ENCODE measurements around the gene UNC13C. TPM values are rescaled to one million over a fixed set of nuclear protein-coding genes. Genes with fewer than 3 reads are reported as not detected.

Gene UNC13C
- total and polyA plus RNA-seq, 2 experiments from 2014 or later, result 0.92 to 10.3 TPM

- Histone ChIP-seq H3K4me3 (no peak overlapping the region), H3K9me3 (ENCODE audit: low read depth) (no peaks in the 10 kb centered on the region), H3K27ac (no peak overlapping the region), H3K36me3 (replicated peaks; ENCODE audit: insufficient read depth, low read depth) (no peaks in the 10 kb centered on the region), H3K4me2 (no peak overlapping the region), H2AFZ (no peak overlapping the region), H3K27me3 (no peaks in the 10 kb centered on the region), H4K20me1 (ENCODE audit: insufficient read depth, poor library complexity, severe bottlenecking) (no peaks in the 10 kb centered on the region), H3K4me1 (ENCODE audit: insufficient read depth) (no peaks in the 10 kb centered on the region), H3K79me2 (no peaks in the 10 kb centered on the region), H3K9me2 (replicated peaks; ENCODE audit: insufficient read depth) (no peaks in the 10 kb centered on the region)
- DNase-seq (ENCODE audit: low spot score), result no peak
- 62% methylated on average over 2 of the region's 2 CpGs for WGBS (ENCODE audit: low lambda C conversion rate, missing lambda C conversion rate)
- TF ChIP-seq, protein P1, sequence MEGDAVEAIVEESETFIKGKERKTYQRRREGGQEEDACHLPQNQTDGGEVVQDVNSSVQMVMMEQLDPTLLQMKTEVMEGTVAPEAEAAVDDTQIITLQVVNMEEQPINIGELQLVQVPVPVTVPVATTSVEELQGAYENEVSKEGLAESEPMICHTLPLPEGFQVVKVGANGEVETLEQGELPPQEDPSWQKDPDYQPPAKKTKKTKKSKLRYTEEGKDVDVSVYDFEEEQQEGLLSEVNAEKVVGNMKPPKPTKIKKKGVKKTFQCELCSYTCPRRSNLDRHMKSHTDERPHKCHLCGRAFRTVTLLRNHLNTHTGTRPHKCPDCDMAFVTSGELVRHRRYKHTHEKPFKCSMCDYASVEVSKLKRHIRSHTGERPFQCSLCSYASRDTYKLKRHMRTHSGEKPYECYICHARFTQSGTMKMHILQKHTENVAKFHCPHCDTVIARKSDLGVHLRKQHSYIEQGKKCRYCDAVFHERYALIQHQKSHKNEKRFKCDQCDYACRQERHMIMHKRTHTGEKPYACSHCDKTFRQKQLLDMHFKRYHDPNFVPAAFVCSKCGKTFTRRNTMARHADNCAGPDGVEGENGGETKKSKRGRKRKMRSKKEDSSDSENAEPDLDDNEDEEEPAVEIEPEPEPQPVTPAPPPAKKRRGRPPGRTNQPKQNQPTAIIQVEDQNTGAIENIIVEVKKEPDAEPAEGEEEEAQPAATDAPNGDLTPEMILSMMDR (IDR thresholded peaks at IDR 0.05; ENCODE audit: poor library complexity), result no peak
- no peak for TF ChIP-seq EZH2phosphoT487 (IDR thresholded peaks at IDR 0.05; ENCODE audit: low read depth, severe bottlenecking, unreplicated experiment)
Observed at GRCh38 chr15:54567408-54568035, 589.3 kb downstream of the UNC13C start.

- no peak overlapping the region for H3K27ac ChIP-seq
- WGBS (ENCODE audit: low lambda C conversion rate, missing lambda C conversion rate), result 61% methylated on average over 1 of the region's 1 CpG
- no peaks in the 10 kb centered on the region for H3K36me3 ChIP-seq (replicated peaks; ENCODE audit: insufficient read depth, low read depth)
- DNase-seq (ENCODE audit: low spot score), result no peak
- no peaks in the 10 kb centered on the region for H3K27me3 ChIP-seq
- H4K20me1 ChIP-seq (ENCODE audit: insufficient read depth, poor library complexity, severe bottlenecking), result no peaks in the 10 kb centered on the region
- no peaks in the 10 kb centered on the region for H3K9me2 ChIP-seq (replicated peaks; ENCODE audit: insufficient read depth)
- H3K4me1 ChIP-seq (ENCODE audit: insufficient read depth), result no peaks in the 10 kb centered on the region
- no peaks in the 10 kb centered on the region for H3K9me3 ChIP-seq (ENCODE audit: low read depth)
- H2AFZ ChIP-seq, result no peak overlapping the region
- H3K79me2 ChIP-seq, result no peaks in the 10 kb centered on the region
- no peak overlapping the region for H3K4me2 ChIP-seq
- TF ChIP-seq EZH2phosphoT487 (IDR thresholded peaks at IDR 0.05; ENCODE audit: low read depth, severe bottlenecking, unreplicated experiment), result no peak
- no peak for TF ChIP-seq EZH2 (IDR thresholded peaks at IDR 0.05; ENCODE audit: borderline replicate concordance)
- TF ChIP-seq, protein P1 (IDR thresholded peaks at IDR 0.05; ENCODE audit: poor library complexity), result no peak
- H3K4me3 ChIP-seq, result no peak overlapping the region
Observed at GRCh38 chr15:54568381-54568780, 590.1 kb downstream of the UNC13C start.

- Histone ChIP-seq H3K4me2 (no peak overlapping the region), H3K36me3 (replicated peaks; ENCODE audit: insufficient read depth, low read depth) (no peaks in the 10 kb centered on the region), H3K79me2 (no peaks in the 10 kb centered on the region), H3K27me3 (no peaks in the 10 kb centered on the region), H3K27ac (no peak overlapping the region), H4K20me1 (ENCODE audit: insufficient read depth, poor library complexity, severe bottlenecking) (no peaks in the 10 kb centered on the region), H3K9me3 (ENCODE audit: low read depth) (no peaks in the 10 kb centered on the region), H3K4me1 (ENCODE audit: insufficient read depth) (no peaks in the 10 kb centered on the region), H3K9me2 (replicated peaks; ENCODE audit: insufficient read depth) (no peaks in the 10 kb centered on the region), H2AFZ (no peak overlapping the region), H3K4me3 (no peak overlapping the region)
- TF ChIP-seq EZH2 (IDR thresholded peaks at IDR 0.05; ENCODE audit: borderline replicate concordance), result no peak
- TF ChIP-seq, protein P1 (IDR thresholded peaks at IDR 0.05; ENCODE audit: poor library complexity), result no peak
- TF ChIP-seq EZH2phosphoT487 (IDR thresholded peaks at IDR 0.05; ENCODE audit: low read depth, severe bottlenecking, unreplicated experiment), result no peak
- WGBS (ENCODE audit: low lambda C conversion rate, missing lambda C conversion rate), result 81% methylated on average over 1 of the region's 1 CpG
- DNase-seq (ENCODE audit: low spot score), result no peak
Observed at GRCh38 chr15:54571576-54571975, 593.3 kb downstream of the UNC13C start.
